ENCODE measurements around the gene TRMT112. TPM values are rescaled to one million over a fixed set of nuclear protein-coding genes. Genes with fewer than 3 reads are reported as not detected.

TRMT112 gene
- total and polyA plus RNA-seq, 2 experiments from 2014 or later, result 298 to 927 TPM

DNA sequence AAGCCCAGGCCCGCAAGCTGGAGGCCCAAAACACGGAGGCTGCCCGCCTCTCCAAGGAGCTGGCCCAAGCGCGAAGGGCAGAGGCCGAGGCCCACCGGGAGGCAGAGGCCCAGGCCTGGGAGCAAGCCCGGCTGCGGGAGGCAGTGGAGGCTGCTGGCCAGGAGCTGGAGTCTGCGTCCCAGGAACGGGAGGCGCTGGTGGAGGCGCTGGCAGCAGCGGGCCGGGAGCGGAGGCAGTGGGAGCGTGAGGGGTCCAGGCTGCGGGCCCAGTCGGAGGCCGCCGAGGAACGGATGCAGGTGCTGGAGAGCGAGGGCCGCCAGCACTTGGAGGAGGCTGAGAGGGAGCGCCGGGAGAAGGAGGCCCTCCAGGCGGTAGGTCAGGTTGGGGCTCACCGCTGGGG, 27.4 kb upstream of the TRMT112 start:
- ATAC-seq, result no peak
- H3K79me2 ChIP-seq (replicated peaks; ENCODE audit: insufficient read depth), result no peaks in the 10 kb centered on the region
- Mint-ChIP-seq H3K36me3 (ENCODE audit: low read depth) (no peaks in the 10 kb centered on the region; the same call in 2 of the 3 replicates), H3K4me1 (peaks cover 14% of the 10 kb centered on the region), H3K4me3 (no peak overlapping the region), H3K9me3 (no peaks in the 10 kb centered on the region), H3K27me3 (ENCODE audit: insufficient read depth, low read depth, poor library complexity) (peaks cover 35% of the 10 kb centered on the region), H3K27ac (no peak overlapping the region)
- no peaks in the 10 kb centered on the region for H4K20me1 ChIP-seq (replicated peaks; ENCODE audit: insufficient read depth)
- H3K27ac ChIP-seq (ENCODE audit: low read depth), result no peak overlapping the region
- no peak overlapping the region for H2AFZ ChIP-seq
- no peaks in the 10 kb centered on the region for H3K27me3 ChIP-seq (ENCODE audit: insufficient read depth)
- no peak for DNase-seq (ENCODE audit: low spot score)
- no peak overlapping the region for H3K4me3 ChIP-seq
- H3K4me1 ChIP-seq (ENCODE audit: insufficient read depth), result peaks cover 11% of the 10 kb centered on the region; the same call in 1 of the 2 replicates
- no peak for TF ChIP-seq REST (IDR thresholded peaks at IDR 0.05; ENCODE audit: unreplicated experiment)
- no peak for TF ChIP-seq EZH2 (IDR thresholded peaks at IDR 0.05; ENCODE audit: low read depth, unreplicated experiment)
- no peak for TF ChIP-seq NANOG (IDR thresholded peaks at IDR 0.05; ENCODE audit: borderline replicate concordance)
- no peak for TF ChIP-seq ZNF331 (CRISPR knock-in tag; IDR thresholded peaks at IDR 0.05; ENCODE audit: low read depth)
- no peak for TF ChIP-seq STAT1 (IDR thresholded peaks at IDR 0.05; ENCODE audit: unreplicated experiment)
- no peak for TF ChIP-seq POLR2AphosphoS5 (IDR thresholded peaks at IDR 0.05; ENCODE audit: low read depth)
- H3F3A ChIP-seq (replicated peaks; ENCODE audit: low read depth), result 0 out of 2 replicates have a peak, but pooled peaks cover 5% of the 10 kb centered on the region
- H3K9me2 ChIP-seq (ENCODE audit: insufficient read depth), result no peaks in the 10 kb centered on the region
- no peak overlapping the region for H3K4me2 ChIP-seq
- H3K36me3 ChIP-seq (ENCODE audit: insufficient read depth), result no peaks in the 10 kb centered on the region

- H3K27me3 ChIP-seq (ENCODE audit: insufficient read depth), result no peaks in the 10 kb centered on the region
- Mint-ChIP-seq H3K36me3 (ENCODE audit: low read depth) (no peaks in the 10 kb centered on the region; the same call in 2 of the 3 replicates), H3K9me3 (no peaks in the 10 kb centered on the region), H3K27ac (no peak overlapping the region), H3K27me3 (ENCODE audit: insufficient read depth, low read depth, poor library complexity) (peaks cover 33% of the 10 kb centered on the region), H3K4me3 (no peak overlapping the region), H3K4me1 (peaks cover 14% of the 10 kb centered on the region)
- H3K9me2 ChIP-seq (ENCODE audit: insufficient read depth), result no peaks in the 10 kb centered on the region
- no peak overlapping the region for H2AFZ ChIP-seq
- H3K4me2 ChIP-seq, result no peak overlapping the region
- no peaks in the 10 kb centered on the region for H4K20me1 ChIP-seq (replicated peaks; ENCODE audit: insufficient read depth)
- 0 out of 2 replicates have a peak, but pooled peaks cover 5% of the 10 kb centered on the region for H3F3A ChIP-seq (replicated peaks; ENCODE audit: low read depth)
- ATAC-seq (peak; percentile 10), DNase-seq (ENCODE audit: low spot score) (no peak)
- no peak overlapping the region for H3K4me3 ChIP-seq
- H3K4me1 ChIP-seq (ENCODE audit: insufficient read depth), result peaks cover 11% of the 10 kb centered on the region; the same call in 1 of the 2 replicates
- H3K36me3 ChIP-seq (ENCODE audit: insufficient read depth), result no peaks in the 10 kb centered on the region
- TF ChIP-seq CTCF (conservative IDR thresholded peaks at IDR 0.05; ENCODE audit: low read depth in 2 of 2) (peak; percentile 38 to 76), ZNF331 (CRISPR knock-in tag; IDR thresholded peaks at IDR 0.05; ENCODE audit: low read depth) (no peak)
- H3K27ac ChIP-seq (ENCODE audit: low read depth), result no peak overlapping the region
- H3K79me2 ChIP-seq (replicated peaks; ENCODE audit: insufficient read depth), result no peaks in the 10 kb centered on the region
Measured at GRCh38 chr11:64343767-64344559, 26.6 kb upstream of the TRMT112 start.

Measured in GM23338 (cell line).